Stimulated activated CD4-positive, alpha-beta T cell treated with anti-CD3 and anti-CD28 coated beads, TNF-alpha, amount 100 ng/mL, for 48 hours (primary cell): ENCODE data around the gene GALNT14.

Source experiments
- DNase-seq, 3 donors: peaks; one replicate each; pipeline ENCODE4 v3.0.0-alpha.2; 2020; ENCODE audit warnings: low read depth in 3 of 3

GALNT14 gene

GRCh38 chr2:31088504-31089195 is 49.6 kb downstream of the GALNT14 start:
- DNase-seq, result no peak

DNA sequence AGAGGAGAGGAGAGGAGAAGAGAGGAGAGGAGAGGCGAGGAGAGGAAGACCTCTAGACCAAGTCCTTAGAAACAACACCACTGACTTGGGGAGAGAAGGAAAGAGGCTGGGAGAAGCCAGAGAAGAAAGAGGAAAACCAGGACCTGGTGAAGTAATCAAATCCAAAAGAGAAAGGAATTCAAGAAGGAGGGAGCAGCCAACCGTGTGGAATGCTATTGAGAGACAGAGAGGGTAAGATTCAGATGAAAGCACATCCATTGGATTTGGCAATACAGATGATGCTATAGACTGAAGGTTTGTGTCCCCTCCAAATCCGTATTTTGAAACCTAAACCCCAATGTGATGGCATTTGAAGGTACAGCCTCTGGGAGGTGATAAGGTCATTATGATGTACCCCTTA is 50.7 kb downstream of the GALNT14 start:
- DNase-seq, result no peak

DNA sequence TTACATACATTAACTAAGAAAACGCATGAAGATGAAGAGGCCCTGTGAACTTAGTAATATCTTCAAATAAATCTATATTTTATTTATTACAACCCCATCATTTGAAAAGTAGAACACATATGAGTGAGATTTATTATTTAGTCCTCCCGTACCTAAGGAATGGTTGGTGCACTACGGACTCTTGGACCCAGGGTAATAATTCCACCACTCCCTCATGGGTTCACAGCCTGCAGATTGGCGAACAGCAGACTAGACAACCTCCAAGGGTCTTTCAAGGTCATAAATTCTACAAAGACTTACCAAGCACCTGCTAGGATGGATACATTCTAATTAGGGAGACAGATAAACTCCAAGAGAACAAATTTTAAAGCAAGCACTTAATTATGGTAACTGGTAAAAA is 51.6 kb downstream of the GALNT14 start:
- no peak for DNase-seq

GRCh38 chr2:31083234-31083993 is 54.8 kb downstream of the GALNT14 start:
- no peak for DNase-seq

GRCh38 chr2:31082002-31082401 is 56.2 kb downstream of the GALNT14 start:
- no peak for DNase-seq

GRCh38 chr2:31081492-31081891 is 56.7 kb downstream of the GALNT14 start:
- DNase-seq, result no peak

DNA sequence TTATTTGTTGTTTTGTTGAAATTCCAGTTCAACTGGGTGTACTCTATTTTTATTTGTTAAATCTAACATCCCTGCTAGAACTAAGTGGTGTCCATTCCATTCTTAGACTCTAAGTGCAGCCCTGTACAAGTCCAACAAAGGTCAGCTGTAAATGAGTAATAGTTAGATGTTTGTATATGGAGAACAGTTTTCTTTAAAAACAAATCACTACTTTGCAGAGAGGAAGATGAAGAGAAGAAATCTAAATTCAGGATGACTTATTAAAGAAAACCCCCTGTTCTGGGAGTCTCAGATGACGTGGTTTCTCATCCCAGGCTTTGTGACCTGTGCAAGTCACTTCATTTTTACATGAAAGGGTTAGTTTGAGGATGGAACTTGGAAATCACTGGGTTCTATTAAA is 57.9 kb downstream of the GALNT14 start:
- no peak for DNase-seq

GRCh38 chr2:31079665-31080064 is 58.6 kb downstream of the GALNT14 start:
- no peak for DNase-seq

GRCh38 chr2:31078579-31079105 is 59.6 kb downstream of the GALNT14 start:
- DNase-seq, result no peak

GRCh38 chr2:31078011-31078410 is 60.2 kb downstream of the GALNT14 start:
- DNase-seq, result no peak

DNA sequence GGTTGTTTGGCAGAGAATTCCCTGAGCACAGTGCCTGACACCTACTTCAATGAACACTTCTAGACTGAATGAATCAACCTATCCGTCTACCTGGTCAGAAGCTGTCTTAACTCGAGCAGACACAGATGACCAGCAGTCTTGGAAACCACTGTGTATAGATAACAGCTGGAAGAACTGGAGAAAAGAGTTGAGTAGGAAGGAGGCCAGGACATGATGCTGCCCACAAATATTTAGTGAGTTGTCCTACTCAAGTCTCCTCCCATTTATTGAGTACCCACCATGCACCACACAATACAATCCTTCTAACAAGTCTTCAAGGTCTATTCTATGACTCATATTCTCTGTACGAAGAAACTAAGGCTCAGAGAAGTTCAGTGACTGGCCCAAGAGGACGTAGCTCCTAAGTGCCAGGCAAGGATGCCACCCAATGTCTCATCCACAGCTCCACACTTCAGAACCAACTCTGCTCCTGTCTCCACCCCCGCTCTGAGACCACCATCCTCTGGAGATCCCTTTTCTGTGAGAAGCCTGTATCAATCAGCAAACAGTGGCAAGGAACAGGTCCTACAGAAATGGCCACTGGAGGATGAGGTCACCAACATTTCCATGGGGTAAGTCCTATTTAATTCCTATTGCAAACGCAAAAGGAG is 62.2 kb downstream of the GALNT14 start:
- no peak for DNase-seq

- no peak for DNase-seq
Observed at GRCh38 chr2:31075431-31075830, 62.8 kb downstream of the GALNT14 start.

DNA sequence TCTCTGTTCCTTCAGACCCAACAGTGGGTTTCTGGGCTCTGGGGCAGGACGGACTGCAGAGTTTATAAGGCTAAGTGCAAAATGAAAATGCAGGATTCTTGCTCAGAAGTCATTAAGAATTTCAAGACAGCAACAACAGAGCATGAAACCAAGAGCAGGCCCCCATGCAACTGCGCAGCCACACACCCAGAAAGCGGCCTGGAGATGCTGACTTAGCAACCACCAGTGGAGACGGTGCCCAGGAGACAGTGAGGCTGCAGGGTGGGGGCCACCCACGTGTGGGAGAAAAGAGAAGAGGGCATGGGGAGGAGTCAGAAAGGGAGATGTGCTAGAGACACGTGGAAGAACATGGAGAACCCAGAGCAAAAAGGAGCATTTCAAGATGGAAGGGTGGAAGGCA is 66.5 kb downstream of the GALNT14 start:
- DNase-seq, result no peak

DNA sequence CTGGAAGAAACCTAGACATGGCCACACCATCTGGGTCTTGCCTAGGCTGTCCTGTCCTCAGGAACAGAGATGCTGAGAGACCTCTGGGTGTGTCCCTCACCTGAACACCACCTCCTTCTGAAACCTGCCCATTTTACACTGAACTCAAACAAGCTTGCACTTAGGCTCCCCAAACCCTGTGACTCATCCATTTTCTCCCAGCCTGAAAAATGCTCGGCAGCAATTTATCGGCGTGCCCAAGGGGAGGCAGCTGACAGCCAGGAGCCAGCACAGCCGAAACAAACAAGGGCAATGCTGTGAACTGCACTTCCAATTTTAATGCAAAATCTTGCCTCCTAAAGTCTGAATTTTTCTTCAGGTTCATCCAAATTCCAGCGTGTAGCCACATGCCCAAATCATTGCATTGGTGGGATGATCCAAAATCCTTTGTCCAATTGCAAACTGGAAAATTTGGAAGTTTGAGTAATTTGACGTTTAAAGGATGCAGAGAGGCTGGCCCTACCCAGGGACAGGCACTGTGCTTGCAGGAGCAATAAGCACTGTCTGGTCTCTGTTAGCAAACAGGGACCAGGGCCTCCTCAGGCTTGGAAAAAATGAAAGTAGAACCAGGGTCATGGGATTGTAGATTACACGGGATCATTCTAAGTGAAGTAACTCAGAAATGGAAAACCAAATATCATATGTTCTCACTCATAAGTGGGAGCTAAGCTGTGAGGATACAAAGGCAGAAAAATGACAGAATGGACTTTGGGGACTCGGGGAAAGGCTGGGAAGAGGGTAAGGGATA is 67.7 kb downstream of the GALNT14 start:
- DNase-seq, result no peak

DNA sequence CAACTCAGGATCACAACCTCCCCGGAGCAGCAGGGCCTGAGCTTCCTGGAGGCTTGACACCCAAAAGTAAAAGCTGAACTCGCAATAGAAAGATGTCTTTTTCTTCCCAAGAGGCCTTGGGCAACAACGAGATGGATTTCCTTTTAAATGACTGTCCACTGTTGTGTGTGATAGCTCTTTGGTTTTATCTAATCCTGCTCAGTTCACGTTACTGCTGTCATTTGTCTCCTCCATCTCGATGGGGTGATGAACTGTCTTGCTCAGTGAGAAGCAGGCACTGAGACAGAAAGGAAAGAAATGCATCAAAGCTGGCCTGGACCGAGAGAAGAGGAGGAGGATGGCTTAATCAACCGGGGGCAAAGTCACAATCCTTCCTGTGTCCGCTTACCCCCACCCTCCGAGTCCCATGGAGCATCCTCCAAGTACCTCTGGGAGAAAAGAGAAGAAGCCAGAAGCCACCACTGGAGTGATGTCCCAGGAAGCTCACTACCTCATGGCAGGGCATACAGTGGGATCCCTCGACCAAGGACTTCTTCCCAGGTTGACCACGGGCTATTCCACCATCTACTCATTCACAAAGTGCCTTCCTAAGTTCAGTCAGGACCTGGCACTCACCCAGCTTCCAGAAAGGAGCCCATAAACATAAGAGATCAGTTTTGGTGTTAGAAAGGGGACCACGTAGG is 68.5 kb downstream of the GALNT14 start:
- DNase-seq, result no peak

DNA sequence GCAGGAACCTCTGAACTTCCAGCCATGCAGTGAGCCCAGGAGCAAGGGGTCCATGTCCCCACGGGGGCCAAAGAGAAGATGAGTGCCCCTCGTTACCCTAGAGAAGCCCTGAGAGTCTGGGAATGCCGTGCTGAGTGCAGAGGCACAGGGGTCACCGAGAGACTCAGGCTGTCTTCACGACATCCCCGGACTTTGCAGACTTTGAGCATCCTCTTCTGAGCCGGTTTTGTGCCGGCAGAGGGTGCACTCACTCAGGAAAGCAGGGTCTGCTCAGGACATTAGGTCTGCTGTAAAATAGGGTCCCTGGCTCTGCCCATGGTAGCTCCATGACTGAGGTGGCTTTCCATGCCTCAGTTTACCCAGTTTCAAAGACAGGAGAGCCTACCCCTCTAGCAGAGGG is 71.0 kb downstream of the GALNT14 start:
- no peak for DNase-seq

DNA sequence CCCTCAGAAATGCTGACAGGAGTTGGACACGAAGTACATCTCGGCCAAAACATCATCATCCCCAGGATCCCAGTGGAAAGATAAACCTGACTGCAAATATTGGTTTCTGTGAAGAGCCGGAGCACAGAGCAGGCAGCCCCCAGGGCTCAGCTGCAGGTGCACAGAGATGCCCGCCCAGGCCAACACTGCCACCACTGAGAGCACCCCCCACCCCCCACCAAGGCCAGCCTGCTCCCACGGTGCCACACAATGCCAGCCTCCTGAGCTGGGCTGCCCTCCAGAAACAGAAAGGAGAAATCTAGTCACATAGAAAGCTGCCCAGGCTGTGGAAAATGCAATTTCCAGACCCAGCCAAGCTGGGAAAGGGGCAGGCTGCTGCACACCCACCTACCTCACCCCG is 71.7 kb downstream of the GALNT14 start:
- no peak for DNase-seq

- DNase-seq, result no peak
Observed at GRCh38 chr2:31066086-31066485, 72.2 kb downstream of the GALNT14 start.

GRCh38 chr2:31065356-31065755 is 72.9 kb downstream of the GALNT14 start:
- no peak for DNase-seq

DNA sequence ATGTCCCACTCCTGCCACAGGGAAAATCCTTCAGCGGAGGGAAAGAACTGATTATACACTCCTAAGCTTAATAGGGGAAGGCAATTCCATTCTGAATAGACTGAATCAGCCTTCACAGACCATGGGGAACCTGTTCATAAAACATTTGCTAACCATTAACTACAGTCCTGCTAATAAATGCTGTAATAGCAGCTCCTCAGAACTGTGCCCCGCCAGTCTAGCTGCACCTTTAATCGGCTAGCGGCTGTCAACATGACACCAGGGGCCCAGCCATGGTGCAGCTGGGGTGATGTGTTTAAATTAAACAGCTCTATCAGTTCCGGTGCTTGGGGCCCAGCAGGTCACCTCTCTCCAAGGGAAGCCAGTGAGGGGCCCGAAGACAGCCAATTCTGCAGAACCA is 77.8 kb downstream of the GALNT14 start:
- DNase-seq, result no peak
